Superior temporal gyrus (tissue), 1 donor: Measurements from ENCODE around the gene SMARCC1.
"Not testable (repeated sequence)": the region's sequence is repeated elsewhere in the genome, so short reads cannot be mapped to it uniquely, and the experiment has no call there.

Source experiments
- DNase-seq: peaks from one replicate; pipeline ENCODE4 v3.0.0-alpha.2; 2016; ENCODE audit errors: extremely low spot score

SMARCC1 gene

DNA sequence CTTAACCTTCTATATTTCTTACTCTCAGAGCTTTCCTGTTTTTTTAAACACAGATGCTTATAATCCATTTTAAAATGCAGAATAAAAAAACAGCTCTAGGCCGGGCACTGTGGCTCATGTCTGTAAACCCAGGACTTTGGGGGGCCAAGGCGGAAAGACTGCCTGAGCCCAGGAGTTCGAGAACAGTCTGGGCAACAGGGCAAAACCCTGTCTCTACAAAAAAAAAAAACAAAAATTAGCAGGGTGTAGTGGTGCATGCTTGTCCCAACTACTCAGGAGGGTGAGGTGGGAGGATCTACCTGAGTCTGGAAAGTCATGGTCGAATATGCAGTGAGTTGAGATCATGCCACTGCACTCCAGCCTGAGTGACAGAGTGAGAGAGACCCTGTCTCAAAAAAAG lies 15.5 kb downstream of the SMARCC1 start:
- no peak for DNase-seq

DNA sequence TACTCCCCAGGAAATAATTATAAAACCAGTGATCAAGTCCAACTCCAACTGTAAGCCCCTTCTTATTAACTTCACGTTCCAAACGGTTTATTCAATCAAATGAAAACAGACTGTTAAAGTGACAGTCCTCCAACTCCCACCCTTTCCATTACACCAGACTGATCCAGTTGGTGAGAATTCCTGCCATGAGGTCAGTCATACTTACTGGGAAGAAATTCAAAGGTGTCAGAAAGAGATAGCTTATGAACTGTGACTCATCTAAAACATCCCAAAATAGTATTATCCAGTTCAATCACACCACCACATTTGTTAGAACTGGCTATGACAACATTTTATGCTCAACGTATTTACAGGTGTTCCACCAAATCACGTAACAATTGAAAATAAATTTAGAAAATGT lies 19.5 kb downstream of the SMARCC1 start:
- DNase-seq = no peak

DNA sequence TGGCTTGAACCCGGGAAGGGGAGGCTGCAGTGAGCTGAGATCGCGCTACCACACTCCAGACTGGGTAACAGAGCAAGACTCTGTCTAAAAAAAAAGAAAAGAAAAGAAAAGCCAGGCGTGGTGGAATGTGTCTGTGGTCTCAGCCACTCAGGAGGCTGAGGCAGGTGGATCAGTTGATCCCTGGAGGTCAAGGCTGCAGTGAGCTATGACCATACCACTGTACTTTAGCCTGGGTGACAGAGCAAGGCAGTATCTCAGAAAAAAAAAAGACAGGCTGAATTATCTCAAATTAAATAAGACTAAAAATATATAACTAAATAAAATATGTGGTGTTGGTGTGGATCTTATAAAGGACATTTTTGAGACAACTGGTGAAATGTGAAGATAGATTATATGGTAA lies 20.6 kb downstream of the SMARCC1 start:
- no peak for DNase-seq

DNA sequence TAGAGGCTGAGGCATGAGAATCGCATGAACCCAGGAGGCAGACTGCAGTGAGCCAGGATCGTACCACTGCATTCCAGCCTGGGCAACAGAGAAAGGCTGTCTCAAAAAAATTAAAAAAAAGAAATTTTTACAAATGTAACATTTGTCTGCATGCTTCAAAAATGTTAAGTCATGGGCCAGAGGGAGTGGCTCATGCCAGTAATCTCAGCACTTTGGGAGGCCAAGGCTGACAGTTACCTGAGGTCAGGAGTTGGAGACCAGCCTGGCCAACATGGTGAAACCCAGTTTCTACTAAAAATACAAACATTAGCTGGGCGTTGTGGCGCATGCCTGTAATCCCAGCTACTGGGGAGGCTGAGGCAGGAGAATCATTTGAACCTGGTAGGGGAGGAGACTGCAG lies 21.5 kb downstream of the SMARCC1 start:
- DNase-seq = not testable (repeated sequence)

DNA sequence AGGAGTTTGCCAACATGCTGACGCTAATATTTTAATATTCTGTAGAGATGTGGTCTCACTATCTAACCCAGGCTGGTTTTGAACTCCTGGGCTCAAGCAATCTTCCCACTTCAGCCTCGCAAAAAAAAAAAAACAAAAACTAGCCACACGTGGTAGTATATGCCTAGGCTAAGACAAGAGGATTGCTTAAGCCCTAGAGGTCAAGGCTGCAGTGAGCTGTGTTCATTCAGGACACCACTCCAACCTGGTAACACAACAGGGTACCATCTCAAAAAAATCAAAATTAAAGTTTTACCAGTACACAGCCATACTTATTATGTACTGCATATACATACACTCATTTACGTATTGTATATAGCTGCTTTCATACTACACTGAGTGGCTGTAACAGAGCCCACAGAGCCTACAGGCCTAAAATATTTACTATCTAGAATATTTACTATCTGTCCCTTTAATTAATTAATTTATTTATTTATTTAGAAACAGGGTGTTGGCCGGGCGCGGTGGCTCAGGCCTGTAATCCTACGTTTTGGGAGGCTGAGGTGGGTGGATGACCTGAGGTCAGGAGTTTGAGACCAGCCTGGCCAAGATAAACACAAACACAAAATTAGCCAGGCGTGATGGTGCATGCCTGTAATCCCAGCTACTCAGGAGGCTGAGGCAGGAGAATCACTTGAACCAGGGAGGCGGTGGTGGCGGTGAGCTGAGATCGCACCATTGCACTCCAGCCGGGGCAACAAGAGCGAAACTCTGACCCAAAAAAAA lies 23.2 kb downstream of the SMARCC1 start:
- DNase-seq = no peak

DNA sequence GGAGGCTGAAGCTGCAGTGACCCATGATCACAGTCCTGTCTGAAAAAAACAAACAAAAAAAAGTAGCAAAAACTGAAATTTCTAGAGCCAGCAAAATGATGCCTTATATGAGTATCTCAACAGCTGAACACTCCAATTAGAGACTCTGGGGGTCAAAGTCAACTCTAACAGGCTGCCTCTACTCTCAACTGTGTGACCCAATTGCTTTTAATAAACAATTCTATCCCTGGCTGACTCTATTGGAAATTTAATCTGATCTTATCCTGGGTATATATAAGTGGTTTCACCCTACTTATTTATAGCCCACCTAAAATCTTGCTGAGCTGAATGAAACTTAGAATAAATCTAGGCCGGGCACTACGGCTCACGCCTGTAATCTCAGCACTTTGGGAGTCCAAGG lies 29.0 kb downstream of the SMARCC1 start:
- no peak for DNase-seq

DNA sequence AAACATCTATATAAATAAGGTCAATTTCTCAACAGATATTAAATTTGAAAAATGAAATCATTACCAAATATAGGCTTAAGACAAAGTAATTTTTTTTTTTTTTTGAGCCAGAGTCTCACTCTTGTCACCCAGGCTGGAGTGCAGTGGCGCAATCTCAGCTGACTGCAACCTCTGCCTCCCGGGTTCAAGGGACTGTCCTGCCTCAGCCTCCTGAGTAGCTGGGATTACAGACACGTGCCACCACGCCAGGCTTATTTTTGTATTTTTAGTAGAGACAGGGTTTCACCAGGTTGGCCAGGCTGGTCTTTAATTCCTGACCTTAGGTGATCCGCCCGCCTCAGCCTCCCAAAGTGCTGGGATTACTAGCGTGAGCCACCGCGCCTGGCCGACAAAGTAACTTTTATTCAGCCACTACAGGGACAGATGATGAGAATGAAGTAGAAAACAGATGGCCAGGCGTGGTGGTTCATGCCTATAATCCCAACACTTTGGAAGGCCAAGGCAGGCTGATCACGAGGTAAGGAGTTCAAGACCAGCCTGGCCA lies 30.8 kb downstream of the SMARCC1 start:
- not testable (repeated sequence) for DNase-seq

DNA sequence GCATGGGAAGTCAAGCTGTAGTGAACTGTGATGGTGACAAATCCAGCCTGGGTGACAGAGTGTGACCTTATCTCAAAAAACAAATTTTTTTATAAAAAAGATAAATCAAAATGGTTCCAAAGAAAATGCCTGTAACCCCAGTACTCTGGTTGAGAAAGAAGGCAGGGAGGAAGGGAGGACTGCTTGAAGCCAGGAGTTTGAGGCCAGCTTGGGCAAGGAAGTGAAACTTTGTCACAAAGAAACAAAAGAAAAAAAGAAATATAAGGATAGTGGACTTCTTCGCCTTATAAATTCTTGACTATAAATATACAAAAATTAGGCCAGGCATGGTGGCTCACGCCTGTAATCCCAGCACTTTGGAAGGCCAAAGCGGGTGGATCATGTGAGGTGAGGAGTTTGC lies 34.1 kb downstream of the SMARCC1 start:
- no peak for DNase-seq

DNA sequence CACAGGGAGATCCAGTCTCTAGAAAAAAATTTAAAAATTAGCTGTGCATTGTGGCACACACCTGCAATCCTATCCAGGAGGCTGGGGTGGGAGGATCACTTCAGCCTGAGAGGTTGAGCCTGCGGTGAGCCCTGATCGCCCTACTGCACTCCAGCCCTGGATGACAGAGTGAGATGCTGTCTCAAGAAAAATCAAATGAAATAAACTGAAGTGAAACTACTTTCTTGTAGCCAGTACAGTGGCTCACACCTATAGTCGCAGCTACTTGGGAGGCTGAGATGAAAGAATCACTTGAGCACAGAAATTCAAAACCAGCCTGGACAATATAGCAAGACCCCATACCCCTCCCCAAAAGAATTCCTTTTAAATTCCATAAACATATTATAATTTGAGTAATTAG lies 35.4 kb downstream of the SMARCC1 start:
- no peak for DNase-seq

DNA sequence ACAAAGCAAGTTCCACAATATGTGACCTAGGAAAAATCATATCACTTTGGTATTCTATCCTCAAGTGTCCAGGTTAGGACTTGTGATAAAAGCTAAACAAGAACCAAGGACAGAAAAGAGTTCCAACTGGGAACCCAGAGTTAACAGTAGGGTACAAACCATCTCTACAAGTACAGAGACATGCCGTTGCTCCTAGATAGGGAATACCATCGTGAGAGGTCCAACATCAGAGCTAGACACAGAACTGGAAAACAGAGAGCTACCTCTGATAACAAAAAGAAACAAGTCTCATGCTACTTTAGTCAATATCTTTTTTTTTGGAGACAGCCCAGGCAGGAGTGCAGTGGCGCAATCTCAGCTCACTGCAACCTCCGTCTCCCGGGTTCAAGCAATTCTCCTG lies 37.8 kb downstream of the SMARCC1 start:
- DNase-seq = no peak

DNA sequence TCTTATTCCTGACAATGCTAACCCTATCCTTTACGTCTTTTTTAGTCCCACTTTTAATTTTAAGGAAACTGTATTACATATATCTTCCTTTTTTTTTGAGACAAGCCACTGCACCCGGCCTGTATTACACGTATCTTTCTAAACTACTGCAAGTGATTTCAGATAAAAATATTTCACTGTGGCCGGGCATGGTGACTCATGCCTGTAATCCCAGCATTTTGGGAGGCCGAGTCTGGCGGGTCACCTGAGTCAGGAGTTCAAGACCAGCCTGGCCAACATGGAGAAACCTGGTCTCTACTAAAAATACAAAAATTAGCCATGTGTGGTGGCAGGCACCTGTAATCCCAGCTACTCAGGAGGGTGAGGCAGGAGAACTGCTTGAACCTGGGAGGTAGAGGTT lies 38.3 kb downstream of the SMARCC1 start:
- DNase-seq = not testable (repeated sequence)

DNA sequence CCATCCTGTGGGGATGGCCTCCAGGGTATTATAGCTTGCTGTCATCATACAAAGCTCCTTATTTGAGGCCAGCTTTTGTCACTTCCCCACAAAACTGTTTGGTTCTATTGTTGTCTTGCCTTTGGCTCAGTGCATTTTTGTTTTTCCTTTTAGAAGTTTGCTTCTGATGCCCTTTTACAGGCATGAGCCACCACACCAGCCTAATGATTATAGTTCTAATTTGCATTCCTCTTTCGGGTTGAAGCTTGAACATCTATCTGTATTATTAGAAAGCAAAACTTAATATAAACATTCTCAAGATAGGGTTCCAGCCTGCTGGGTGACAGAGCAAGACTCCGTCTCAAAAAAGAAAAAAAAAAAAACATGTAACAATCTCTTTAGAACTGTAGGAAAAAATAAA lies 39.8 kb downstream of the SMARCC1 start:
- no peak for DNase-seq

DNA sequence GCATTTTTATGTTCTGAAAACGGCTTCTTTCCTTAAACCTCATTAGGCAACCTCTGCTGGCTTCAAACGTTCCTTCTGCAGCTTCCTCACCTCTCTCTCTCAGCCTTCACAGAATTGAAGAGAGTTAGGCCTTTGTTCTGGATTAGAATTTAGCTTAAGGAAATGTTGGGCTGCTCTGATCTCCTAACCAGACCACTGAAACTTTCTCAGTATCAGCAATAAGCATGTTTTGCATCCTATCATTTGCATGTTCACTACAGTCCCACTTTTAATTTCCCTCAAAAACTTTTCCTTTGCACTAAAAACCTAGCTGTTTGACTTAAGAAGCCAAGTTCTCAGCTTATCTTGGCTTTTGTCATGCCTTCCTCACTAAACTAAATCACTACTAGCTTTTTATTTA lies 49.5 kb downstream of the SMARCC1 start:
- no peak for DNase-seq

DNA sequence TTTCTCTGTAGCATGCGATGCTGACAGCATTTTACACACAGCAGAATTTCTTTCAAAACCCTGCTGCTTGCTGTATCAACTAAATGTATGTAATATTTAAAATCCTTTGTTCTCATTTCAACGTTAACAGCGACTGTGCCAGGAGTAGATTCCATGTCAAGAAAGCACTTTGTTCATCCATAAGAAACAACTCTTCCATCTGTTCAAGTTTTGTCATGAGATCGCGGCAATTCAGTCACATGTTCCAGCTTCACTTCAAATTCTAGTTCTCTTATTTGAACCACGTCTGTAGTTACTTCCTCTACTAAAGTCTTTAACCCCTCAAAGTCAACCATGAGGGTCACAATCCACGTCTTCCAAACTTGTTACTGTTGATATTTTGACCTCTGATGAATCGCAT lies 50.6 kb downstream of the SMARCC1 start:
- DNase-seq = no peak

DNA sequence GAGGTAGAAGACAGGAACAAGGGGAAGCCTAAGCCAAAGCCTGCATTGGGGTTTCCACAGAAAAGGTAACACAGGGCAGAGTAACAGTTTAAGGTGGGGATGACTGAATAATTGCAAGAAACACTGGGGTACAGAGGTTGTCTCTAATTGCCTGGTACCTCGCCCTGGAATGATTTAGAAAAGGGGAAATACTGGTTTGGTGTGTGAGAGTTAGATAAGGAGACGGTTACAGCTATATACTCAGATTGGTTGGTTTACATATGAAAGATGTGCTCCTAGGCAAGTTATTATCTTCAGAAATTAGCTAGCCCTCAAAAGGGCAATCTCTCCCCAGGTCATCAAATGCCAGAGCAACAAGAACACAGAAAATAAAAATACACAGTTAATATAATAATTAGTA lies 58.8 kb downstream of the SMARCC1 start:
- no peak for DNase-seq

DNA sequence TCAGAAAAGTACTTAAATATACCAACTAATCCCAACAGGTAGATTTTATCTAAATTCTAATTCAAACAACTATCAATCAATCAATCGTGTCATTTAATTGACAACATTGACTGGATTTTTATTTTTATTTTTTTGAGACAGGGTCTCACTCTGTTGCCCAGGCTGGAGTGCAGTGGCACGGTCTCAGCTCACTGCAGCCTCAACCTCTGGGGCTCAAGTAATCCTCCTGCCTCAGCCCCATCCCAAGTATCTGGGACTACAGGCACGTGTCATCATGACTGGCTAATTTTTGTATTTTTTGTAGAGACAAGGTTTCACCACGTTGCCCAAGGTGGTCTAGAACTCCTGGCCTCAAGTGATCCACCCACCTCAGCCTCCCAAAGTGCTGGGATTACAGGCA lies 64.2 kb downstream of the SMARCC1 start:
- not testable (repeated sequence) for DNase-seq

DNA sequence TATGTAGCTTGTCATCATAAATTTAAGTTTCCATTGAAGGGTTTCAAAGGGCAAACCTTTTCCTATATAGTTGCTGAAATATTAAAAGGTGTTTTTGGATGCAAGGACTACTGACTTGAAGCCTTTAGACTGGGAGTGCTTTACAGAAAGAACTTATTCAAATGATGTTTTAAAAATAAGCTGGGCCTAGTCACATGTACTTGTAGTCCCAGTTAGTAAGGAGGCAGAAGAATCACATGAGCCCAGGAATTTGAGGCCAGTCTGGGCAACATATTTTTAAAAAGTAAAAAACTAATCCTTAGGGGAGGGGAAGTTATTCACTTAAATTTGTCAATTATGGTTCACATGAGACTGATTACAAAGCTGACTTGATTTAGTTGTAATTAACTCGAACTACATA lies 65.0 kb downstream of the SMARCC1 start:
- no peak for DNase-seq

DNA sequence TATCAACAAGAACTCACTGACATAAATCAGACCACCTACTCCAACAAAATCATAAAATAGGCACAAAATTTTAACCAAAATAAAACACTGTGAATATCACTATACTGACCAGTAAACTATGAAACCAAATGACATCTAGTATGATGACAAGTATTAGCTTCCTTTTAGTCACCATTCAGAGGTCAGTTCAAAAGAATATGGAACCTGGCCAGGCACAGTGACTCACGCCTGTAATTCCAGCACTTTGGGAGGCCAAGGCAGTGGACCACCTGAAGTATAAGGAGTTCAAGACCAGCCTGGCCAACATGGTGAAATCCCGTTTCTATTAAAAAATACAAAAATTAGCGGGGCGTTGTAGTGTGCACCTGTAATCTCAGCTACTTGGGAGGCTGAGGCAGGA lies 65.8 kb downstream of the SMARCC1 start:
- no peak for DNase-seq

DNA sequence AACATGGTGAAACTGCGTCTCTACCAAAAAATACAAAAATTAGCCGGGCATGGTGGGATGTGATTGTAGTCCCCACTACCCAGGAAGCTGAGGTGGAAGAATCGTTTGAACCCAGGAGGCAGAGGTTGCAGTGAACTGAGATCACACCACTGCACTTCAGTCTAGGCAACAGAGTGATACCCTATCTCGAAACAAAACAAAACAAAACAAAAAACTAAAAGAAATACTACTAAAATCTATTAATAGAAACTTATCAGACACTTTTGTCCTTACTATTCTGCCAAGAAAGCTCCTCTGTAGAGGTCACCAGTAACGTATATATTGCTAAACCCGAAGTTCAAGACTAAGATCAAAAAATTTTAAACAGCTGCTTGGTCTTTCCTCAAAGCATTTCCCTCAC lies 67.1 kb downstream of the SMARCC1 start:
- no peak for DNase-seq

DNA sequence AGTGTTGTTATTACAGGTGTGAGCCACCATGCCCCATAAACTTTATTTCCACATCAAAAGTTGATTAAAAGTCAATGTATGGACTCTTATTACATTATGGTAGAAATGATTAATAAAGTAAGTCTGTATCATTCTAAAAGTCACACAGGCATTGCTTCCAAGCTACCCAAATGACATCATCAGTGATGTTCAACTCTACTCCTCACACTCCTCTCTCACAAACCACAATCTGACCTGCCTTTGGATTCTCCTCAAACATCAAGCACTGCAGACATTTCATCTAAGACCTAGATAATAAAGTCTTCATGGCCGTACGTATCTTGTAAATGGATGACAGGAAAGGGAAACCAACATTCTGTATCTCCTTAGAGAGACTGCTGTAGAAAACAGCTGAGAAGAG lies 68.0 kb downstream of the SMARCC1 start:
- DNase-seq = no peak

DNA sequence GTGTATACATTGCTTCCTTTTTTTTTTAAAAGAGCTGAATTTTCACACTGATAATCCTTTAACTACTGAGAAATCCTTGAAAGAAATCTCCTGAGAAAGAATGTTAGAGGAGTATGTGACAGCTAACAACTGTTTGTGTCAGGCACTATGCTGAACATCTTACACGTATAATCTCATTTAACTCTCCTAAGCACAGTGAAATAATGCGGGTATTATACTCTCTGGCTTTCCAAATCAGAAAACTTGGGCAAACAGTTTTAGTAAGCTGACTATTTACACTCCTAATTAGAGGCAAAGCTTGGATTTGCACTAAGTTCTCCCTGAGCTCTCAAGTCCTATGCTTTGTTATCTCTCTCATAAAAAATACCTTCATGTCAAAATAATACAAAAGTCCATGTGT lies 69.3 kb downstream of the SMARCC1 start:
- DNase-seq = no peak

DNA sequence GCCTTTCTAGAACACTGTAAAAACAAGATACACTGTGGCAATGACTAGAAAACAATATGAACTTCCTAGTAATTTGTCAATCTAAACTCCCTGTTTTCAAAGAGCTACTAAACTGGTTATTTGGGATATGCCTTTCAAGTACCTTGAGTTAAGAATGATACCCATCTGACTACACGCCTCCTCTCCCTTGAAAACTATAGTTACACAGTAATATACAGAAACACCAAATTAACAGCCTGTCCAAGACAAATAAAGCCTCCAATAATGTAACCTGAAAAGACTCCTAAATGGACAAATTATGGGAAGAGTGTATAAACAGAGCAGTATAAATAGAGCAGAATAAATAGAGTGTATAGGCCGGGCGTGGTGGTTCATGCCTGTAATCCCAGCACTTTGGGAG lies 70.1 kb downstream of the SMARCC1 start:
- DNase-seq = no peak

DNA sequence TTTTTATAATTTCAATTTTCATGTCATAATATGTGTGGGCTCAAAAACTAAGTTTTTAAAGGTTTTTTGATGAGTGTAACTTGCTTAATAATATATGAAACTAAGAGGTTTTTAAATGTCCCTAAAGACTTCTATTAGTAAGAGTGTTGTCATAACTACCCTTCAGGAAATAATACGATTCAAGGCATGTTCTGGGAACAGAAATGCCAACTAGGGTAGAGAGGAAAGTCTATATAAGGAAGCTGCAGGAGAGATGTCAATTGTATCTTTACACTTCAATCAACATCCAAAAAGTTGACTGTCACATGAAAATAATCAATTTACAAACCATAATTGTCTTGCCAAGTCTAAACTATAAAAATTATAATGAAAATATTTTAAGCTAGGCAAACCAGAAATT lies 76.3 kb downstream of the SMARCC1 start:
- DNase-seq = no peak

DNA sequence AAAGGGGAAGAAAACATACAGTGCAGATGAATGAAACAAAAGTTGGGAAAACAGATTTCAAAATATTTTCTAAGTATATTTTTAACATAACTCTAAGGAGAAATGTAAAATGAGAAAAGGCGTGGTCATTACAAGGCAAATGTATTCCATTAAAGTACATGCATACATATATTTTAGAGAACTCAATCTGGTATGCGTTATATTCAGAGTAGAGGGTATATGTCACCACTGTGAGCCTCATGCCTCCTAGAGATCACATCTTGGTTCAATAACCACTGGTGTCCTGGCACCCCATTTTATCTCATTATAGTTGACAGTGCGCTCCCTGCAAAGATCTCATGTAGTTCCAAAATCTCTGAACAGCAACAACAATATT lies 77.5 kb downstream of the SMARCC1 start:
- no peak for DNase-seq
